ENCODE data around the gene ARNT2.

ARNT2 gene

GRCh38 chr15:80564056-80564455 lies 159.9 kb downstream of the ARNT2 start:
- Histone ChIP-seq H3K4me1 (ENCODE audit: control insufficient read depth, low read depth, low read length) (peaks cover 3% of the 10 kb centered on the region), H3K9ac (ENCODE audit: low read length) (no peak overlapping the region), H3K23ac (ENCODE audit: low read length) (no peak overlapping the region), H3K4ac (ENCODE audit: low read depth, low read length) (no peak overlapping the region), H3K27me3 (ENCODE audit: insufficient read depth, low read length, poor library complexity) (no peaks in the 10 kb centered on the region), H3K4me2 (ENCODE audit: low read length) (no peak overlapping the region), H3K79me1 (ENCODE audit: low read length) (no peaks in the 10 kb centered on the region), H2BK5ac (ENCODE audit: low read length) (no peak overlapping the region), H2BK15ac (replicated peaks; ENCODE audit: low read depth) (no peak overlapping the region), H3K4me3 (ENCODE audit: low read length) (no peak overlapping the region), H3K18ac (ENCODE audit: low read length) (no peak overlapping the region), H3K27ac (ENCODE audit: low read depth, low read length) (no peak overlapping the region), H4K5ac (ENCODE audit: low read length) (no peak overlapping the region), H4K8ac (ENCODE audit: low read depth, low read length) (no peak overlapping the region), H3K56ac (ENCODE audit: low read length) (no peak overlapping the region), H3K36me3 (ENCODE audit: control insufficient read depth, insufficient read depth, low read length) (no peaks in the 10 kb centered on the region), H3K79me2 (ENCODE audit: control insufficient read depth, insufficient read depth, low read length) (no peaks in the 10 kb centered on the region), H2AK5ac (ENCODE audit: low read length) (no peak overlapping the region), H2BK120ac (ENCODE audit: low read depth, low read length) (no peak overlapping the region)
- no CpG with 5 or more reads among the region's 8 CpGs for WGBS (ENCODE audit: extremely low coverage, insufficient coverage, low lambda C conversion rate)
- no peak for DNase-seq

- Histone ChIP-seq H2BK120ac (ENCODE audit: low read depth, low read length) (no peak overlapping the region), H3K79me2 (ENCODE audit: control insufficient read depth, insufficient read depth, low read length) (no peaks in the 10 kb centered on the region), H3K79me1 (ENCODE audit: low read length) (no peaks in the 10 kb centered on the region), H3K4ac (ENCODE audit: low read depth, low read length) (no peak overlapping the region), H4K8ac (ENCODE audit: low read depth, low read length) (no peak overlapping the region), H3K18ac (ENCODE audit: low read length) (no peak overlapping the region), H2BK15ac (replicated peaks; ENCODE audit: low read depth) (no peak overlapping the region), H3K4me1 (ENCODE audit: control insufficient read depth, low read depth, low read length) (peaks cover 1% of the 10 kb centered on the region), H3K4me3 (ENCODE audit: low read length) (no peak overlapping the region), H2AK5ac (ENCODE audit: low read length) (no peak overlapping the region), H3K4me2 (ENCODE audit: low read length) (no peak overlapping the region), H3K27me3 (ENCODE audit: insufficient read depth, low read length, poor library complexity) (no peaks in the 10 kb centered on the region), H3K9ac (ENCODE audit: low read length) (no peak overlapping the region), H3K23ac (ENCODE audit: low read length) (no peak overlapping the region), H3K27ac (ENCODE audit: low read depth, low read length) (no peak overlapping the region), H2BK5ac (ENCODE audit: low read length) (no peak overlapping the region), H3K36me3 (ENCODE audit: control insufficient read depth, insufficient read depth, low read length) (no peaks in the 10 kb centered on the region), H4K5ac (ENCODE audit: low read length) (no peak overlapping the region), H3K56ac (ENCODE audit: low read length) (no peak overlapping the region)
- WGBS (ENCODE audit: extremely low coverage, insufficient coverage, low lambda C conversion rate): no CpG with 5 or more reads among the region's 1 CpG
- no peak for DNase-seq
Measured at GRCh38 chr15:80565398-80565797, 161.2 kb downstream of the ARNT2 start.

DNA sequence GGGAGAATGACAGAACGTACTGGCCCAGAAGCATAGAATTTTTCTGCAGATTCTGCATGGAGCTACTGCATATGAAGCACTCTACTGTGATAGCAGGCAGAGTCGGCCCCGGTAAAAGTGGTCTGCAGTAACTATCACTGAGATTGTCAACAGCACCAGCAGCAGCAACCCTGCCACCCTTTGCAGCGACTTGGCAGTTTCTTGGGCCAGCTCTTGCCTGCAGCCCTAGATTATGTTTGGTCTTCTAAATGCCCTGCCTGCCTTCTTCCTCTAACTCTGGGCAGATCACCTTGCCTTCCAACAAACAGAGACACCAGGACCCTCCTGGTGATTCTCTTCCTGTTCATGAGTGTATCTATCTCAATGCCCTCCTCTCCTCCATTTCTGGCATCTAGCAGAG lies 161.8 kb downstream of the ARNT2 start:
- no peak for DNase-seq
- Histone ChIP-seq H3K27me3 (ENCODE audit: insufficient read depth, low read length, poor library complexity) (no peaks in the 10 kb centered on the region), H3K36me3 (ENCODE audit: control insufficient read depth, insufficient read depth, low read length) (no peaks in the 10 kb centered on the region), H2BK5ac (ENCODE audit: low read length) (no peak overlapping the region), H2BK120ac (ENCODE audit: low read depth, low read length) (no peak overlapping the region), H4K8ac (ENCODE audit: low read depth, low read length) (no peak overlapping the region), H3K27ac (ENCODE audit: low read depth, low read length) (no peak overlapping the region), H3K4me3 (ENCODE audit: low read length) (no peak overlapping the region), H2BK15ac (replicated peaks; ENCODE audit: low read depth) (no peak overlapping the region), H2AK5ac (ENCODE audit: low read length) (no peak overlapping the region), H3K4me2 (ENCODE audit: low read length) (no peak overlapping the region), H3K4me1 (ENCODE audit: control insufficient read depth, low read depth, low read length) (no peaks in the 10 kb centered on the region), H3K56ac (ENCODE audit: low read length) (no peak overlapping the region), H3K79me1 (ENCODE audit: low read length) (no peaks in the 10 kb centered on the region), H4K5ac (ENCODE audit: low read length) (no peak overlapping the region), H3K4ac (ENCODE audit: low read depth, low read length) (no peak overlapping the region), H3K9ac (ENCODE audit: low read length) (no peak overlapping the region), H3K23ac (ENCODE audit: low read length) (no peak overlapping the region), H3K79me2 (ENCODE audit: control insufficient read depth, insufficient read depth, low read length) (no peaks in the 10 kb centered on the region), H3K18ac (ENCODE audit: low read length) (no peak overlapping the region)
- no CpG with 5 or more reads among the region's 4 CpGs for WGBS (ENCODE audit: extremely low coverage, insufficient coverage, low lambda C conversion rate)

DNA sequence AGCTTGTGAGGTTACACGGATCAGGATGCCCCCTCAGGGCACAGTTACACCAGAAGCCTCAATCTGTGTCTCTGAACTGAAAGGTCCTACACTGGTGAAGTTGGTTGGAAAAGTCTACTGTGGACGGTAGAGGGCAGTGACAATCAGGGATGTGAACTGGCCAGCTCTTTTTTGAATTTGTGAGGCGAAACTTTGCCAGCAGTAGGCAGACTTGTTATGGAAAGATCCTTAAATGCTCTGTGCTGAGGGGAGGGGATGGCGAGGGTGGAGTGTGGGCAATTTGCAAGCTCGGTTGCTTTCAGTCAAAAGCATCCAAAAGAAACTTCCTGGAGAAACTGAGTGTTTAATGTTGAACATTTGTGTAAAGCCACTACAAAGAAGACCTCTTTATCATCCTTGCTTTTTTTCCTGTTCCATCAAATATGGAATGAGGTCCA lies 163.6 kb downstream of the ARNT2 start:
- no CpG with 5 or more reads among the region's 5 CpGs for WGBS (ENCODE audit: extremely low coverage, insufficient coverage, low lambda C conversion rate)
- H3K23ac ChIP-seq (ENCODE audit: low read length): no peak overlapping the region
- H4K8ac ChIP-seq (ENCODE audit: low read depth, low read length): no peak overlapping the region
- H3K4me3 ChIP-seq (ENCODE audit: low read length): no peak overlapping the region
- no peak overlapping the region for H2BK120ac ChIP-seq (ENCODE audit: low read depth, low read length)
- no peak overlapping the region for H3K9ac ChIP-seq (ENCODE audit: low read length)
- no peak overlapping the region for H3K27ac ChIP-seq (ENCODE audit: low read depth, low read length)
- no peak overlapping the region for H3K56ac ChIP-seq (ENCODE audit: low read length)
- H3K79me2 ChIP-seq (ENCODE audit: control insufficient read depth, insufficient read depth, low read length): no peaks in the 10 kb centered on the region
- DNase-seq: peak; percentile 91
- H2BK15ac ChIP-seq (replicated peaks; ENCODE audit: low read depth): no peak overlapping the region
- H4K5ac ChIP-seq (ENCODE audit: low read length): no peak overlapping the region
- no peaks in the 10 kb centered on the region for H3K27me3 ChIP-seq (ENCODE audit: insufficient read depth, low read length, poor library complexity)
- no peak overlapping the region for H2AK5ac ChIP-seq (ENCODE audit: low read length)
- H3K4me2 ChIP-seq (ENCODE audit: low read length): no peak overlapping the region
- no peak overlapping the region for H3K18ac ChIP-seq (ENCODE audit: low read length)
- H3K79me1 ChIP-seq (ENCODE audit: low read length): no peaks in the 10 kb centered on the region
- H2BK5ac ChIP-seq (ENCODE audit: low read length): no peak overlapping the region
- no peak overlapping the region for H3K4ac ChIP-seq (ENCODE audit: low read depth, low read length)
- no peaks in the 10 kb centered on the region for H3K4me1 ChIP-seq (ENCODE audit: control insufficient read depth, low read depth, low read length)
- no peaks in the 10 kb centered on the region for H3K36me3 ChIP-seq (ENCODE audit: control insufficient read depth, insufficient read depth, low read length)

- no peak overlapping the region for H2BK120ac ChIP-seq (ENCODE audit: low read depth, low read length)
- no peak overlapping the region for H3K4ac ChIP-seq (ENCODE audit: low read depth, low read length)
- no peak overlapping the region for H3K23ac ChIP-seq (ENCODE audit: low read length)
- no peak overlapping the region for H3K27ac ChIP-seq (ENCODE audit: low read depth, low read length)
- H3K4me2 ChIP-seq (ENCODE audit: low read length): no peak overlapping the region
- H3K79me1 ChIP-seq (ENCODE audit: low read length): no peaks in the 10 kb centered on the region
- no peak overlapping the region for H4K8ac ChIP-seq (ENCODE audit: low read depth, low read length)
- no peak overlapping the region for H3K4me3 ChIP-seq (ENCODE audit: low read length)
- no peaks in the 10 kb centered on the region for H3K27me3 ChIP-seq (ENCODE audit: insufficient read depth, low read length, poor library complexity)
- H4K5ac ChIP-seq (ENCODE audit: low read length): no peak overlapping the region
- no peak for DNase-seq
- no peak overlapping the region for H3K9ac ChIP-seq (ENCODE audit: low read length)
- no peaks in the 10 kb centered on the region for H3K4me1 ChIP-seq (ENCODE audit: control insufficient read depth, low read depth, low read length)
- peak overlapping the region; percentile 69 for H2AK5ac ChIP-seq (ENCODE audit: low read length)
- no CpG with 5 or more reads among the region's 8 CpGs for WGBS (ENCODE audit: extremely low coverage, insufficient coverage, low lambda C conversion rate)
- H2BK5ac ChIP-seq (ENCODE audit: low read length): no peak overlapping the region
- no peaks in the 10 kb centered on the region for H3K79me2 ChIP-seq (ENCODE audit: control insufficient read depth, insufficient read depth, low read length)
- H3K18ac ChIP-seq (ENCODE audit: low read length): no peak overlapping the region
- H3K36me3 ChIP-seq (ENCODE audit: control insufficient read depth, insufficient read depth, low read length): no peaks in the 10 kb centered on the region
- H3K56ac ChIP-seq (ENCODE audit: low read length): peak overlapping the region; percentile 1
- no peak overlapping the region for H2BK15ac ChIP-seq (replicated peaks; ENCODE audit: low read depth)
Measured at GRCh38 chr15:80568298-80568697, 164.1 kb downstream of the ARNT2 start.

DNA sequence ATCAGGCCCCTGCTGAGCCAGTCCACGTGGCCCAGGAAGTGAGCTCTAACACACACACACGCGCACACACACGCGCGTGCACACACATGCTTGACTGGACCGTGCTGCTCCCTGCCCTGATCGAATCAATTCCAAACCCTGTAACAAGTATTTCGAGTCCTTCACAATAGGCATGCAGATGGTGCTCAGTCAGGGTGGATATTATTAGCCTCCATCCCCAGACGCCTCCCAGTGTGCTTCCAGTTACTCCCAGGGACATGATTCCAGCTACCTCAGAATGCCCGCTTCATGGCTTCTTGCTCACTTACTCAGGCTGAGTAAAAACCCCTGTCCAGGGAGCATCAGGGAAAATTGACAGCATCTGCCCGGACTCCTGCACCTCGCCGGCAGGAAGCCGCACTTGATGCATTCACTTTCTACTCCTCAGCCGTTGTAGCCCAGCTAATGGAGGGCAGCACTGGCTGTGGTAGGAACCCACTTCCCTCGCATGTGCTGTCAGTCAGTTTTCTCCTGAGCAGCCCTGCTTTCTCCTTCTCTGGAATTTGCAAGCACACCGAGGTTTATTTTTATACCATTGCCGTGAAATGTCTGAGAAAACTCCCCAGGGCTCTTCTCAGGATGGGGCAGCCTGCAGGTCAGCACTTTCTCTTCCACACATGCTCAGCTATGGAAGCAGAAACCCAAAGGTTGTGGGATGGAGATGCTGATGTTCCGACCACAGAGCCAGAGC lies 164.9 kb downstream of the ARNT2 start:
- Histone ChIP-seq H3K9ac (ENCODE audit: low read length) (no peak overlapping the region), H3K4me1 (ENCODE audit: control insufficient read depth, low read depth, low read length) (no peaks in the 10 kb centered on the region), H2BK120ac (ENCODE audit: low read depth, low read length) (no peak overlapping the region), H3K36me3 (ENCODE audit: control insufficient read depth, insufficient read depth, low read length) (no peaks in the 10 kb centered on the region), H3K4ac (ENCODE audit: low read depth, low read length) (no peak overlapping the region), H3K56ac (ENCODE audit: low read length) (no peak overlapping the region), H2AK5ac (ENCODE audit: low read length) (no peak overlapping the region), H3K18ac (ENCODE audit: low read length) (no peak overlapping the region), H4K5ac (ENCODE audit: low read length) (no peak overlapping the region), H2BK5ac (ENCODE audit: low read length) (no peak overlapping the region), H3K79me1 (ENCODE audit: low read length) (no peaks in the 10 kb centered on the region), H3K27ac (ENCODE audit: low read depth, low read length) (no peak overlapping the region), H3K27me3 (ENCODE audit: insufficient read depth, low read length, poor library complexity) (no peaks in the 10 kb centered on the region), H3K23ac (ENCODE audit: low read length) (peak overlapping the region; percentile 73), H3K4me3 (ENCODE audit: low read length) (no peak overlapping the region), H3K4me2 (ENCODE audit: low read length) (no peak overlapping the region), H2BK15ac (replicated peaks; ENCODE audit: low read depth) (no peak overlapping the region), H4K8ac (ENCODE audit: low read depth, low read length) (no peak overlapping the region), H3K79me2 (ENCODE audit: control insufficient read depth, insufficient read depth, low read length) (no peaks in the 10 kb centered on the region)
- no peak for DNase-seq
- WGBS (ENCODE audit: extremely low coverage, insufficient coverage, low lambda C conversion rate): no CpG with 5 or more reads among the region's 20 CpGs
